ENCODE data around the gene LCE1E.

The LCE1E gene

GRCh38 chr1:152786077-152786476 lies at the start of gene LCE1E:
LCE1E (plus strand) TSS chr1:152786257; CDS start chr1:152787300, 1,043 bp downstream.
- no peak for DNase-seq

GRCh38 chr1:152737997-152738396 lies 48.1 kb upstream of the LCE1E start:
- no peak for DNase-seq

GRCh38 chr1:152739841-152740240 lies 46.2 kb upstream of the LCE1E start:
- no peak for DNase-seq

GRCh38 chr1:152741656-152742055 lies 44.4 kb upstream of the LCE1E start:
- DNase-seq: no peak

- DNase-seq: no peak
Observed at GRCh38 chr1:152743371-152744145, 42.5 kb upstream of the LCE1E start.

GRCh38 chr1:152745289-152745704 lies 40.8 kb upstream of the LCE1E start:
- DNase-seq: no peak

GRCh38 chr1:152745765-152746444 lies 40.2 kb upstream of the LCE1E start:
- DNase-seq: no peak

GRCh38 chr1:152747831-152748230 lies 38.2 kb upstream of the LCE1E start:
- no peak for DNase-seq

GRCh38 chr1:152752225-152752624 lies 33.8 kb upstream of the LCE1E start:
- DNase-seq: no peak

- no peak for DNase-seq
Observed at GRCh38 chr1:152753586-152753985, 32.5 kb upstream of the LCE1E start.

GRCh38 chr1:152756872-152757271 lies 29.2 kb upstream of the LCE1E start:
- no peak for DNase-seq

- DNase-seq: no peak
Observed at GRCh38 chr1:152757747-152758146, 28.3 kb upstream of the LCE1E start, which contains the start of gene KPRP. KPRP (plus strand) TSS chr1:152758025; CDS start chr1:152759589, 1,564 bp downstream.

- DNase-seq: no peak
Observed at GRCh38 chr1:152758636-152759035, 27.4 kb upstream of the LCE1E start.

GRCh38 chr1:152759453-152760173 lies 26.4 kb upstream of the LCE1E start:
- no peak for DNase-seq

- no peak for DNase-seq
Observed at GRCh38 chr1:152760551-152761190, 25.4 kb upstream of the LCE1E start.

GRCh38 chr1:152761609-152762213 lies 24.3 kb upstream of the LCE1E start:
- no peak for DNase-seq

- no peak for DNase-seq
Observed at GRCh38 chr1:152768847-152769533, 17.1 kb upstream of the LCE1E start.

- DNase-seq: no peak
Observed at GRCh38 chr1:152770411-152770810, 15.6 kb upstream of the LCE1E start.

- no peak for DNase-seq
Observed at GRCh38 chr1:152774875-152775274, 11.2 kb upstream of the LCE1E start, which contains the start of gene LCE1F. LCE1F (plus strand) TSS chr1:152775140; CDS start chr1:152776372, 1,232 bp downstream.

- DNase-seq: no peak
Observed at GRCh38 chr1:152776361-152776760, 9.7 kb upstream of the LCE1E start.

GRCh38 chr1:152777510-152778137 lies 8.4 kb upstream of the LCE1E start:
- no peak for DNase-seq

Measured in NCI-H524 treated with DMSO at 0.1 percent for 48 hours (cell line).